ENCODE results near the gene VILL. TPM values are rescaled to one million over a fixed set of nuclear protein-coding genes. Genes with fewer than 3 reads are reported as not detected.

VILL gene
- polyA plus RNA-seq, 1 of the 3 experiments (the other 2 are of a cell fraction): 8.8 TPM

- no peaks in the 10 kb centered on the region for H3K27me3 ChIP-seq (ENCODE audit: insufficient read depth)
- no peak overlapping the region for H3K27ac ChIP-seq (ENCODE audit: low read depth in 2 of 2, low read length in 1 of 2)
- no peak for DNase-seq
- ChIA-PET POLR2A (no interaction called here), CTCF (interaction anchor here (0.8 to 5.3 kb wide), 3 partner anchors 11 to 160 kb away, joined by 3 to 27 read pairs (median 3); no protein-coding TSS in a partner anchor)
- no peaks in the 10 kb centered on the region for H3K9me3 ChIP-seq
- no peak overlapping the region for H2AFZ ChIP-seq (ENCODE audit: low read depth)
- no peaks in the 10 kb centered on the region for H3K9me2 ChIP-seq
- no peak for TF ChIP-seq JUND (IDR thresholded peaks at IDR 0.05)
- TF ChIP-seq, protein P1, sequence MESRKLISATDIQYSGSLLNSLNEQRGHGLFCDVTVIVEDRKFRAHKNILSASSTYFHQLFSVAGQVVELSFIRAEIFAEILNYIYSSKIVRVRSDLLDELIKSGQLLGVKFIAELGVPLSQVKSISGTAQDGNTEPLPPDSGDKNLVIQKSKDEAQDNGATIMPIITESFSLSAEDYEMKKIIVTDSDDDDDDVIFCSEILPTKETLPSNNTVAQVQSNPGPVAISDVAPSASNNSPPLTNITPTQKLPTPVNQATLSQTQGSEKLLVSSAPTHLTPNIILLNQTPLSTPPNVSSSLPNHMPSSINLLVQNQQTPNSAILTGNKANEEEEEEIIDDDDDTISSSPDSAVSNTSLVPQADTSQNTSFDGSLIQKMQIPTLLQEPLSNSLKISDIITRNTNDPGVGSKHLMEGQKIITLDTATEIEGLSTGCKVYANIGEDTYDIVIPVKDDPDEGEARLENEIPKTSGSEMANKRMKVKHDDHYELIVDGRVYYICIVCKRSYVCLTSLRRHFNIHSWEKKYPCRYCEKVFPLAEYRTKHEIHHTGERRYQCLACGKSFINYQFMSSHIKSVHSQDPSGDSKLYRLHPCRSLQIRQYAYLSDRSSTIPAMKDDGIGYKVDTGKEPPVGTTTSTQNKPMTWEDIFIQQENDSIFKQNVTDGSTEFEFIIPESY (IDR thresholded peaks at IDR 0.05; ENCODE audit: borderline replicate concordance, low read depth): no peak
- TF ChIP-seq NFIC (IDR thresholded peaks at IDR 0.05; ENCODE audit: borderline replicate concordance): no peak
- TF ChIP-seq MAX (IDR thresholded peaks at IDR 0.05; ENCODE audit: low read depth): no peak
- TF ChIP-seq MEF2A (IDR thresholded peaks at IDR 0.05; ENCODE audit: borderline replicate concordance, low read depth): no peak
- TF ChIP-seq NRF1 (IDR thresholded peaks at IDR 0.05; ENCODE audit: low read depth, low read length): no peak
- TF ChIP-seq MXI1 (IDR thresholded peaks at IDR 0.05; ENCODE audit: low read depth, low read length): no peak
- TF ChIP-seq, protein P2, sequence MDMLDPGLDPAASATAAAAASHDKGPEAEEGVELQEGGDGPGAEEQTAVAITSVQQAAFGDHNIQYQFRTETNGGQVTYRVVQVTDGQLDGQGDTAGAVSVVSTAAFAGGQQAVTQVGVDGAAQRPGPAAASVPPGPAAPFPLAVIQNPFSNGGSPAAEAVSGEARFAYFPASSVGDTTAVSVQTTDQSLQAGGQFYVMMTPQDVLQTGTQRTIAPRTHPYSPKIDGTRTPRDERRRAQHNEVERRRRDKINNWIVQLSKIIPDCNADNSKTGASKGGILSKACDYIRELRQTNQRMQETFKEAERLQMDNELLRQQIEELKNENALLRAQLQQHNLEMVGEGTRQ (IDR thresholded peaks at IDR 0.05; ENCODE audit: borderline replicate concordance, low read depth, low read length): no peak
- TF ChIP-seq YY1 (IDR thresholded peaks at IDR 0.05; ENCODE audit: low read depth): no peak
- TF ChIP-seq CHD2 (IDR thresholded peaks at IDR 0.05; ENCODE audit: low read length, partially characterized antibody): no peak
- no peak for TF ChIP-seq REST (IDR thresholded peaks at IDR 0.05; ENCODE audit: low read depth, low read length)
- TF ChIP-seq RCOR1 (IDR thresholded peaks at IDR 0.05; ENCODE audit: low read length): no peak
- no peak for TF ChIP-seq EP300 (IDR thresholded peaks at IDR 0.05; ENCODE audit: borderline replicate concordance in 1 of 2, low read depth in 1 of 2, low read length in 1 of 2)
- TF ChIP-seq TAF1 (IDR thresholded peaks at IDR 0.05; ENCODE audit: borderline replicate concordance, low read depth, low read length): no peak
- TF ChIP-seq GATA2 (CRISPR knock-in tag; IDR thresholded peaks at IDR 0.05): no peak
- TF ChIP-seq, protein P3, sequence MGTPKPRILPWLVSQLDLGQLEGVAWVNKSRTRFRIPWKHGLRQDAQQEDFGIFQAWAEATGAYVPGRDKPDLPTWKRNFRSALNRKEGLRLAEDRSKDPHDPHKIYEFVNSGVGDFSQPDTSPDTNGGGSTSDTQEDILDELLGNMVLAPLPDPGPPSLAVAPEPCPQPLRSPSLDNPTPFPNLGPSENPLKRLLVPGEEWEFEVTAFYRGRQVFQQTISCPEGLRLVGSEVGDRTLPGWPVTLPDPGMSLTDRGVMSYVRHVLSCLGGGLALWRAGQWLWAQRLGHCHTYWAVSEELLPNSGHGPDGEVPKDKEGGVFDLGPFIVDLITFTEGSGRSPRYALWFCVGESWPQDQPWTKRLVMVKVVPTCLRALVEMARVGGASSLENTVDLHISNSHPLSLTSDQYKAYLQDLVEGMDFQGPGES (IDR thresholded peaks at IDR 0.05; ENCODE audit: low read depth, low read length): no peak
- no peak for TF ChIP-seq CTCF (IDR thresholded peaks at IDR 0.05)
- no peak for TF ChIP-seq SIN3A (IDR thresholded peaks at IDR 0.05; ENCODE audit: borderline replicate concordance, low read depth, low read length)
- no peak for TF ChIP-seq RAD21 (IDR thresholded peaks at IDR 0.05; ENCODE audit: low read length)
- no peak for TF ChIP-seq PBX3 (IDR thresholded peaks at IDR 0.05)
- no peak overlapping the region for H3K4me2 ChIP-seq
- no peaks in the 10 kb centered on the region for H3K79me2 ChIP-seq (ENCODE audit: insufficient read depth)
- H3K4me1 ChIP-seq (ENCODE audit: control insufficient read depth in 1 of 2, insufficient read depth in 2 of 2, low read depth in 1 of 2, low read length in 1 of 2): peaks cover 0 to 26% of the 10 kb centered on the region in 2 experiments; a peak in 1 of 4 replicates
- peaks cover 18 to 32% of the 10 kb centered on the region in 2 experiments for H3K36me3 ChIP-seq (replicated peaks in 1 of 2; ENCODE audit: control insufficient read depth in 1 of 2, insufficient read depth in 2 of 2, low read length in 1 of 2)
- no peak overlapping the region for H3K4me3 ChIP-seq (ENCODE audit: low read depth in 2 of 2, low read length in 1 of 2)
- no peaks in the 10 kb centered on the region for H4K20me1 ChIP-seq (ENCODE audit: insufficient read depth)
- peaks cover 8% of the 10 kb centered on the region for H3F3A ChIP-seq (replicated peaks; ENCODE audit: insufficient read depth)
- 81% methylated on average over 3 of the region's 3 CpGs for WGBS (ENCODE audit: low lambda C conversion rate)
- H3K9ac ChIP-seq: no peak overlapping the region
Observed at GRCh38 chr3:38015485-38015884, 24.9 kb downstream of the VILL start.

Measured in SK-N-SH (cell line).